A673 (cell line): ENCODE results near the gene ENHO. TPM values are rescaled to one million over a fixed set of nuclear protein-coding genes. Genes with fewer than 3 reads are reported as not detected.

Experiments
- BruUV-seq: library from RNA; stranded (reverse); fragments of 400-500 nt; replicated peaks from 2 replicates; lab custom pipeline; 2021; lab: Mats Ljungman, UMichigan
- CTCF ChIA-PET: fragments of 300-600 bp; sonication (Branson Sonifier 250); formaldehyde crosslinking; loops from one replicate; lab custom pipeline; 2022; ENCODE audit warnings: antibody characterized with exemption; lab: Charles Lee
- POLR2A ChIA-PET: fragments of 300-600 bp; sonication (Branson Sonifier 250); formaldehyde crosslinking; loops from one replicate; lab custom pipeline; 2022; ENCODE audit warnings: antibody characterized with exemption; ENCODE audit not compliant: low non-redundant PET; lab: Charles Lee
- DNase-seq: peaks from one replicate; pipeline ENCODE4 v3.0.0-alpha.2; 2015; ENCODE audit warnings: low spot score
- H3K27ac ChIP-seq: fragments of 200-600 bp; sonication (generic); 2 replicates; pipeline ENCODE4 v1.5.1; 2016; ENCODE audit warnings: mixed run types, low read depth, mild to moderate bottlenecking, mixed read lengths, antibody characterized with exemption, low read length; ENCODE audit not compliant: poor library complexity, severe bottlenecking
- H3K27me3 ChIP-seq: fragments of 200-600 bp; sonication (generic); replicated peaks from 2 replicates; pipeline ENCODE4 v1.6.1; 2017; ENCODE audit warnings: mixed run types, low read depth, mild to moderate bottlenecking, mixed read lengths, antibody characterized with exemption, low read length; ENCODE audit not compliant: insufficient read depth, poor library complexity
- H3K36me3 ChIP-seq: fragments of 200-600 bp; sonication (generic); 2 replicates; pipeline ENCODE4 v1.6.1; 2016; ENCODE audit warnings: mixed run types, mild to moderate bottlenecking, mixed read lengths, antibody characterized with exemption, low read length; ENCODE audit not compliant: insufficient read depth, poor library complexity, severe bottlenecking
- H3K4me1 ChIP-seq: fragments of 200-600 bp; sonication (generic); 2 replicates; pipeline ENCODE4 v1.6.1; 2017; ENCODE audit warnings: mixed run types, mild to moderate bottlenecking, mixed read lengths, antibody characterized with exemption, low read length; ENCODE audit not compliant: insufficient read depth, poor library complexity, severe bottlenecking
- H3K4me3 ChIP-seq: fragments of 200-600 bp; sonication (generic); 2 replicates; pipeline ENCODE4 v1.5.1; 2016; ENCODE audit warnings: low read depth, mixed run types, mild to moderate bottlenecking, mixed read lengths, low read length; ENCODE audit not compliant: poor library complexity, severe bottlenecking
- H3K9me3 ChIP-seq: fragments of 200-600 bp; sonication (generic); 2 replicates; pipeline ENCODE4 v1.6.1; 2016; ENCODE audit warnings: mixed run types, low read depth, mild to moderate bottlenecking, mixed read lengths, antibody characterized with exemption, low read length; ENCODE audit not compliant: poor library complexity, severe bottlenecking
- EZH2 ChIP-seq: fragments of 200-600 bp; sonication (generic); IDR thresholded peaks from 2 replicates; pipeline ENCODE4 v1.6.1; 2017; ENCODE audit warnings: borderline replicate concordance, low read depth, mild to moderate bottlenecking, mixed read lengths, antibody characterized with exemption, low read length; ENCODE audit not compliant: poor library complexity, severe bottlenecking
- intact Hi-C: fragments of 100-400 bp; cut with micrococcal nuclease; formaldehyde crosslinking; loops from one replicate; pipeline ENCODE4 v1.10.0; 2022; ENCODE audit not compliant: unreplicated experiment
- total RNA-seq: library from RNA; stranded (reverse); gene quantifications from 2 replicates; pipeline ENCODE4 v1.2.3, GENCODE V29; 2021
- TF ChIP-seq, protein P1 (sequence below): fragments of 300-800, 200-600 bp; sonication (generic); conservative IDR thresholded peaks from 2 replicates; pipeline ENCODE4 v1.5.1; 2017; ENCODE audit warnings: low read depth, mild to moderate bottlenecking, antibody characterized with exemption, low read length, moderate library complexity, mixed read lengths

Gene ENHO
- total RNA-seq, 1 experiment from 2014 or later: 1.2 TPM

DNA sequence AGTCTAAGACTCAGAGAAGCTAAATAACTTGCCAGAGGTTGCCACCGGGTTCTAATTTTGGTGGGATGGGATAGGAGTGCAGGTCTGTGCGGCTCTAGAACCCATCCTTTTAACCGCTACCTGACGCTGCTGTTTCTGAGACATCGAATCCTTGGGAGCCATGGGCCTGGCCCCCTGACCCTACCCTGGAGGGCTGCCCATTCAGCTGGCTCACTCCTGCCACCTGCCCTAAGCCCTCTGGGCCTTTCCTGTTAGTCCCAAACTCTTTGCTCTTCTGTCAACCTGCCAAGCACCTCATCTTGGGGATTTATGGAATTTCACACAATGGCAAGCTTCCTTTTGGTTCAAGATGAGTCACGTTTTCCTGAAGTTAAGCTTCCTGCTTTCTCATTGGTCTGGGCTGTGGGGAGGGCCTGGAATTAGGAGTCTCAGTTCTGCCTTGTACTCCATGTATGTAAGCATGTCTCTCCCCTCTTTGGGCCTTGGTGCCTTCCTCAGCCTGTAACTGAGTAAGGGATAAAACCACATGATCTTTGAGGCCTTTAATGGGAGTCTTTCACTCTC is 26.6 kb downstream of the ENHO start:
- TF ChIP-seq EZH2: no peak
- TF ChIP-seq, protein P1, sequence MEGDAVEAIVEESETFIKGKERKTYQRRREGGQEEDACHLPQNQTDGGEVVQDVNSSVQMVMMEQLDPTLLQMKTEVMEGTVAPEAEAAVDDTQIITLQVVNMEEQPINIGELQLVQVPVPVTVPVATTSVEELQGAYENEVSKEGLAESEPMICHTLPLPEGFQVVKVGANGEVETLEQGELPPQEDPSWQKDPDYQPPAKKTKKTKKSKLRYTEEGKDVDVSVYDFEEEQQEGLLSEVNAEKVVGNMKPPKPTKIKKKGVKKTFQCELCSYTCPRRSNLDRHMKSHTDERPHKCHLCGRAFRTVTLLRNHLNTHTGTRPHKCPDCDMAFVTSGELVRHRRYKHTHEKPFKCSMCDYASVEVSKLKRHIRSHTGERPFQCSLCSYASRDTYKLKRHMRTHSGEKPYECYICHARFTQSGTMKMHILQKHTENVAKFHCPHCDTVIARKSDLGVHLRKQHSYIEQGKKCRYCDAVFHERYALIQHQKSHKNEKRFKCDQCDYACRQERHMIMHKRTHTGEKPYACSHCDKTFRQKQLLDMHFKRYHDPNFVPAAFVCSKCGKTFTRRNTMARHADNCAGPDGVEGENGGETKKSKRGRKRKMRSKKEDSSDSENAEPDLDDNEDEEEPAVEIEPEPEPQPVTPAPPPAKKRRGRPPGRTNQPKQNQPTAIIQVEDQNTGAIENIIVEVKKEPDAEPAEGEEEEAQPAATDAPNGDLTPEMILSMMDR: no peak
- intact Hi-C loops: no loop called here
- no TSS peak for BruUV-seq
- Histone ChIP-seq H3K36me3 (no peaks in the 10 kb centered on the region), H3K4me3 (no peak overlapping the region), H3K4me1 (no peaks in the 10 kb centered on the region), H3K27me3 (no peaks in the 10 kb centered on the region), H3K27ac (no peak overlapping the region), H3K9me3 (no peaks in the 10 kb centered on the region)
- POLR2A ChIA-PET: no interaction called here
- CTCF ChIA-PET: interaction anchor here (1.7 kb wide), 1 partner anchor 92 kb away, joined by 4 read pairs; no protein-coding TSS in a partner anchor
- peak; percentile 31 for DNase-seq

DNA sequence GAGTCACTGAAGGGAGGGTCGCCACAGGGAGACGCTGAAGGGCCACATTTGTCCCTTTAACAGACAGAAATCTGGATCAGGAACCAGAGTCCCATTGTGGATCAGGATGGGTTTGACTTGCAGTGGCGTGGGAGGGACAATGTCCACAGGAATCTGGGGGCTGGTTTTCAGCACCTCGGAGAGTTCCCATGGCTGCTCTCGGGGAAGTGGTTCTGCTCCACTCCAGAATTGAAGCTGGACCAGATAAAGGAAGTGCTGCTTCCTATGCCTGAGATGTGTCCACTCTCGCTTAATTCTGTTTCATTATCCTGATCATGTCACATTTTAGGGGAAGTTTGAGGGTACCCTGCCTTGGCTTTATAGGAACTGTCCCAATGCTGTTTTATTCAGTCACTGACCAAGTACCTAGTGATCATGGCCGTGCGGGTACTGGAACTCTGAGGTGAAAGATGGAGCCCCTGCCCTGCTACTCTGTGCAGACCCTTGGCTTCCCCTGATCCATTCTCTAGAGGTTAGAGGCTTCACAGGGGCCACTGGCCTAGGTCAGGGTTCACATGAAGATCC is 28.7 kb downstream of the ENHO start:
- Histone ChIP-seq H3K4me3 (no peak overlapping the region), H3K9me3 (no peaks in the 10 kb centered on the region), H3K36me3 (no peaks in the 10 kb centered on the region), H3K4me1 (no peaks in the 10 kb centered on the region), H3K27me3 (peaks cover 1% of the 10 kb centered on the region), H3K27ac (no peak overlapping the region)
- intact Hi-C loops: no loop called here
- CTCF ChIA-PET: no interaction called here
- TF ChIP-seq, protein P1: no peak
- TF ChIP-seq EZH2: no peak
- DNase-seq: peak; percentile 55
- POLR2A ChIA-PET: no interaction called here
- BruUV-seq: no TSS peak

DNA sequence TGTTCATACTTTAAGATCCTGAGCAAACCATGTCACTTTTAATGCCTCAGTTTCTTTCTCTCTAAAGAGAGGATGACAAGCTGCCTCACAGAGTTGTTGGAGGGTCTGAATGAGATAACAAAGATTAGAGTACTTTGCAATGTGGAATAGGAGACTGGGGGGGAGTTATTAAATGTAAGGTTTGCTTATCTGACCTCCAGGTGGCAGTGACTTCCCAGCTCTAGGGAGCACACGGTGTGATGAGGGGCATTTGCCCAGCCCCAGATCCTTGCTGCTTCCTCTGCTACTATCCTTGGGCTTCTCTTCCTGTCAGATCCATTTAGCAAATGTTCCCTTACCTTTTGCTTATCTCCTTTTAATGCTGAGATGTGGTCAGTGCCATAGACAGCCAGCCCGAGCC is 30.7 kb downstream of the ENHO start:
- no peak for TF ChIP-seq EZH2
- TF ChIP-seq, protein P1: no peak
- CTCF ChIA-PET: interaction anchor here (0.5 kb wide), 1 partner anchor 1298 kb away, joined by 4 read pairs; no protein-coding TSS in a partner anchor
- POLR2A ChIA-PET: no interaction called here

More for the DNA sequence above, 30.7 kb downstream of the ENHO start:
- H3K9me3 ChIP-seq: no peaks in the 10 kb centered on the region
- peaks cover 16% of the 10 kb centered on the region for H3K27me3 ChIP-seq
- no TSS peak for BruUV-seq
- H3K36me3 ChIP-seq: no peaks in the 10 kb centered on the region
- DNase-seq: no peak
- H3K4me3 ChIP-seq: no peak overlapping the region
- H3K27ac ChIP-seq: no peak overlapping the region
- intact Hi-C loops: no loop called here
- no peaks in the 10 kb centered on the region for H3K4me1 ChIP-seq
